ENCODE data around the gene TBX18. TPM values are rescaled to one million over a fixed set of nuclear protein-coding genes. Genes with fewer than 3 reads are reported as not detected.

Gene TBX18
- total RNA-seq, 1 donor from 2014 or later: 46.1 TPM

DNA sequence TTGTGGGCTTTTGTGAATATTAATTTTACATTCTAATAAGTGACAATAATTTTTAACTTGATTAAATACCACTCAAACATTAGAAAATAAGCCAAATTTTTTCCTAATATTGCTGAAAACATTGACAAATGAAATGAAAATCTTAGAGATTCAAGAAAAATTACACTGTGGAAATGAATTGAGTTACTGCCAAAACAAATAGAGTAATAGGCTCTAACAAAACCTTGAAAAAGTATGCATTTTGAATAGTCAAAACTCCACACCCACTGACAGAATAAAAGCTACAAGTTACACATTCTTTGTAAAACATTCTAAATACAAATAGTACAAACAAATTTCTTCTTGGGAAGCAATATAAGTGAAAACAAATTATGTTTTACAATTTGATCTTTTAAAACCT is 5.9 kb downstream of the TBX18 start:
- ATAC-seq: no peak
- intact Hi-C loops (cut with DNase I): no loop called here
- DNase-seq (ENCODE audit: low spot score): no peak

GRCh38 chr6:84756877-84757276 is 7.5 kb downstream of the TBX18 start:
- DNase-seq (ENCODE audit: low spot score) (no peak), ATAC-seq (no peak)
- intact Hi-C loops (cut with DNase I): no loop called here

- ATAC-seq: peak; percentile 18
- no peak for DNase-seq (ENCODE audit: low spot score)
- intact Hi-C loops (cut with DNase I): no loop called here
These were observed 7.9 kb downstream of the TBX18 start for GRCh38 chr6:84756466-84756865.

GRCh38 chr6:84753173-84753572 is 11.2 kb downstream of the TBX18 start:
- ATAC-seq: peak; percentile 27

GRCh38 chr6:84752118-84752850 is 12.1 kb downstream of the TBX18 start:
- no peak for DNase-seq (ENCODE audit: low spot score)
- peak; percentile 64 for ATAC-seq
- intact Hi-C loops (cut with DNase I): no loop called here

More at GRCh38 chr6:84753173-84753572, 11.2 kb downstream of the TBX18 start:
- DNase-seq (ENCODE audit: low spot score): no peak
- intact Hi-C loops (cut with DNase I): no loop called here

- intact Hi-C loops (cut with DNase I): no loop called here
- ATAC-seq: no peak
- no peak for DNase-seq (ENCODE audit: low spot score)
These were observed 15.2 kb downstream of the TBX18 start for GRCh38 chr6:84749181-84749580.

GRCh38 chr6:84748376-84748775 is 16.0 kb downstream of the TBX18 start:
- intact Hi-C loops (cut with DNase I): no loop called here
- DNase-seq (ENCODE audit: low spot score) (no peak), ATAC-seq (no peak)

GRCh38 chr6:84743616-84744015 is 20.8 kb downstream of the TBX18 start:
- DNase-seq (ENCODE audit: low spot score) (no peak), ATAC-seq (peak; percentile 41)
- intact Hi-C loops (cut with DNase I): no loop called here

- DNase-seq (ENCODE audit: low spot score) (no peak), ATAC-seq (no peak)
- intact Hi-C loops (cut with DNase I): no loop called here
These were observed 24.0 kb downstream of the TBX18 start for GRCh38 chr6:84740385-84740784.

DNA sequence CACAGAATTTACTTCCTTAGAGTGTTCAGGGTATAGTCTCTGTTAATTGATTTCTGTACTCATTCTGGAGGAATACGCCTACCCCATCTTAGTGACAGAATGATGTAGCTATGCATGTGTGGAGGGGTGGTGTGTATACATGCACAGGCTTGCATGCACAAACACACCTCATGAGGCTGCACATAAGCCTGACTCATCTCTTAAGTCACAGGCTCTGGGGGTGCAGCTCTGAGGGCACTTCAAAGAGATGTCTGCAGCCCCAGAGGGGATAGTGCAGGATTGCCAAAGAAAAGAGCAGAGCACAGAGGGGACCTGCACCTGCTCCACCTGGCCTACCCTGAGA is 24.6 kb downstream of the TBX18 start:
- ATAC-seq (peak; percentile 25), DNase-seq (ENCODE audit: low spot score) (no peak)
- intact Hi-C loops (cut with DNase I): loop anchor here (2.0 kb wide), 1 partner anchor 51 kb away; no protein-coding TSS in a partner anchor

DNA sequence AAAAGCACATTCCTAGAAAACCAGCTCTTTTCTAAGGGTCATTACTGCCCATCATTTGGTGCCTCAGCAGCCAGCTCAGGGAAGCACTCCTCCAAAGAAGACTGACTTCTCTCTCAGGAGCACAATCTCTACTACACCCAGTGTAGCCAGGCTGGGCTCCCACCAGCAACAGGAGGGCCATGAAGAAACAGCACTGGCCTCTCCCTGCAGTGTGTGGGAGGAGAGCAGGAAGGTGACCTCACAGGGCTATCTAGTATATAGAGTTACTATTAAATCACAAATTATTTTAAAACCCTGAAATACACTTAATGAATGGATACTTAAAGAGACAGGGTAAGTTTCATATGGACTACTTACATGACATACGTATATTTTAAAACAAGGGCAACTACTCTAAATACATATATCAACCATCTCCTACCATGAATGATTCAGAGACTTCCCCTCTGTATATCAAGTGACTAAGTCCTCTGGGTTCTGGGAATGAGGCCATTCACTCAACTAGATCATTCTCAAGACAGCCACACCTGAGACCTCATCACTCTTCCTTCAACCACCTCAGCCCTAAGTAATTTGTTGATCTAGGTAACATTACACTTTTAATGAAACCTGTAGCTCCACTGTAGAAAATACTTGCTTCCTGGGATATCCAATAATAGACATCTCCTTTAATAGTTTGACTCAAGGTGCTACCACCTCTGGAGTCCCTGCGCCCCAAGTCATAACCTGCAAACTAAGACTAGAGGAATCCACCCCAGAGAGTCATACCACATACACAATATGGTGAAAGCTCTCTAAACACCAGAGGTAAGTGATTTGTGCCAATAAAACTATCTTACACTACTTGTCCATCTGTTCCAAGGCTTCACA is 25.2 kb downstream of the TBX18 start:
- no peak for DNase-seq (ENCODE audit: low spot score)
- intact Hi-C loops (cut with DNase I): loop anchor here (2.0 kb wide), 1 partner anchor 50 kb away; no protein-coding TSS in a partner anchor
- no peak for ATAC-seq

DNA sequence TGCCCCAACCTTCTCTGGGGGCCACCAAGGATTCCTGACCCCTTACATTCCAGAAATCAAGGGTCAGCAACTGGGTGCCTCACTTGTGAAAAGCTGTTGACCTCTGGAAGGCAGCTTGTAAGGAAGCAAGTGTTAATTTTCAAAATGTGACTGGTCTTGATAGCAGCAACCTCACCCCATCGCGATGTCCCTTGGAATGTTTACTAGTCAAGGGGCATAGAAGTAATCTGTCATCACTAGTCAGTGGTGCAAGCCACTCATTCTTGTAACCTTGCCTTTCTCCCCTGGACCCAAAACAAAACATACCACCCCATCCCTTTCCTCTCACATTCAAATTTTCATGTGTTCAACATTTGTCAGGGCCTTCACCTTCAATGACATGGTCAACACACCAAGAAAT is 30.5 kb downstream of the TBX18 start:
- DNase-seq (ENCODE audit: low spot score) (no peak), ATAC-seq (no peak)
- intact Hi-C loops (cut with DNase I): no loop called here

- DNase-seq (ENCODE audit: low spot score) (no peak), ATAC-seq (no peak)
- intact Hi-C loops (cut with DNase I): no loop called here
These were observed 32.5 kb downstream of the TBX18 start for GRCh38 chr6:84731901-84732300.

GRCh38 chr6:84731401-84731800 is 33.0 kb downstream of the TBX18 start:
- ATAC-seq (no peak), DNase-seq (ENCODE audit: low spot score) (no peak)
- intact Hi-C loops (cut with DNase I): no loop called here

GRCh38 chr6:84728602-84729001 is 35.8 kb downstream of the TBX18 start:
- intact Hi-C loops (cut with DNase I): no loop called here
- no peak for ATAC-seq
- no peak for DNase-seq (ENCODE audit: low spot score)

DNA sequence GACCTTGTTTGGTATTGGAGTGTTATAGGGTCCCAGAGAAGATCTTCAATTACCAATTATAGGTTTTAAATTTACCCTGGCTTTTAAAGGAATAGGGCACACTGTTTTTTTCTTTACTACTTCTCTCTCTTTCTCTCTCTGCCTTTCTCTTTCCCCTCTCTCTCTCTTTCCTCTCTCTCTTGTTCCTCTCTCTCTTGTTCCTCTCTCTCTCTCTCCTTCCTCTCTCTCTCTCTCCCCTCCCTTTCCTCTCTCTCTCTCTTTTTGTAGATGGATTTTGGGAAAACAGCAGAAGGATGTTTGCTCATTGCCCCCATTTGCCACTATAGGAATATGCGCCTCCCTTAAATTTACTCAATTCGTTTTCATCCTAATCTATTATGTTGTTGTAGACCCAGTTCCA is 45.2 kb downstream of the TBX18 start:
- DNase-seq (ENCODE audit: low spot score): no peak
- ATAC-seq: no peak
- intact Hi-C loops (cut with DNase I): no loop called here

DNA sequence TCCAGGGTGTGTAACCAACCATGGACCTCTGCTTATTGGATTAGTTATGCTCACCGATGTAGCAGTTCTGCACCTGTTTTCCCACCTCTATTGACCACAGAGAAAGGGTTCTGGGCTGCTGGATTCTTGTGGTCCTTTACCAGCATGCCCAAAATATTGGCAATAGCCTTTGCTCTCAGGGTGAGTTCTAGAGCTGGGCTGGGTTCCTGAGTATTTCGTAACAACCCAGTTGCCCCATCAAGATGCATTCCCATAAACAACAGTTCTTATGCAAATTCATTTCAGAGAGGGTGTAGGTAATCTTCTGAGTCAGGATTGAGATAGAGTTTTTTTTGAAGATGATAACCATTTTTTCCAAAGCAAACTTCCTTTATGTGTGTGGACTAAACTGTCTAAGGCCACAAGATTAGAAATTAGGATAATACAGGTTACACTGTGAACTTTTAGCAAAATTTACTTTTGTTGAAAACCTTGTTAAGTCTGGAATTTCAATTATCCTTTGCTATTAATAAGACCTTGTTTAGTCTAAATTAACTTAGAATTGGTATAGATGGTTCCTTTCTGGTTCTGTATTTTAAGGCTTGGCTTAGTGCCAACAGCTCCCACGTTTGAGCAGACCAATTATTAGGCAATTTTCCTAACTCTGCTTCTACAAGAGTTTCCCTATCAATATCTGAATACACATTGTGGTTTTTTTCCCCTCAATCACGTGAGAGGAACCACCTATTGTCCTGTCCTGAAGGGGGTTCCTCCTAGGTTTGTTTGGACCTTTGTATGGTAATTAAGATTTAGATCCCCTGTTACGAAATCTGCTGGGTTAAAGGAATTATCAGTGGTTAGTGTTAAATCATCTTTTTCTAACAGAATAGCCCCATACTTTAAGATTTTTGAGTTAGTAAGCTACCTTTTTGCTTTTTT is 46.1 kb downstream of the TBX18 start:
- DNase-seq (ENCODE audit: low spot score) (no peak), ATAC-seq (no peak)
- intact Hi-C loops (cut with DNase I): no loop called here

- DNase-seq (ENCODE audit: low spot score) (no peak), ATAC-seq (no peak)
- intact Hi-C loops (cut with DNase I): no loop called here
These were observed 55.3 kb downstream of the TBX18 start for GRCh38 chr6:84709121-84709520.

DNA sequence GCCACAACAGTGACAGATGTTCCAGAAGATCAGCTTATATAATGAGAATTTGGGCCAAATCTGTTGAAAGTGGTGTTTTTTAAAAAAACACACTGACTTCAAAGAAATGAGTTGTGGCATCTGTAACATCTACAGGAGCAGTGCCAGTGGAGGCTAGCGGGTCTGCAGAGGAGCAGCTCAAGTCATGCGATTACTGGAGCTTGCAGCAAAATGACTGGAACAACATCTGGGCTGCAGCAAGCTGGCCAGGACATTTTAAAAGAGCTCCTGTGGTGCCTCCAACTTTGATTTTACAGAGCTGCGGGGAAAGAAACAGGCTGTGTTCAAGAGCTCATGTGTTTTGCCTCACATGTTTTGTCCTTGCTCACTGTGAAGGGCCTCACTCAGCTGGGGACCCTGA is 57.2 kb downstream of the TBX18 start:
- no peak for DNase-seq (ENCODE audit: low spot score)

More for the DNA sequence above, 57.2 kb downstream of the TBX18 start:
- peak; percentile 44 for ATAC-seq
- intact Hi-C loops (cut with DNase I): no loop called here

Data from sciatic nerve (tissue), 2 donors.